GM18508 (cell line): Measurements from ENCODE around the gene MRGPRX2.

Experiments
- ATAC-seq: cut with Tn5 transposase; IDR thresholded peaks from one replicate; pipeline ENCODE4 v1.9.1; 2021; ENCODE audit warnings: moderate number of reproducible peaks; ENCODE audit not compliant: insufficient read depth, unreplicated experiment

MRGPRX2 gene

DNA sequence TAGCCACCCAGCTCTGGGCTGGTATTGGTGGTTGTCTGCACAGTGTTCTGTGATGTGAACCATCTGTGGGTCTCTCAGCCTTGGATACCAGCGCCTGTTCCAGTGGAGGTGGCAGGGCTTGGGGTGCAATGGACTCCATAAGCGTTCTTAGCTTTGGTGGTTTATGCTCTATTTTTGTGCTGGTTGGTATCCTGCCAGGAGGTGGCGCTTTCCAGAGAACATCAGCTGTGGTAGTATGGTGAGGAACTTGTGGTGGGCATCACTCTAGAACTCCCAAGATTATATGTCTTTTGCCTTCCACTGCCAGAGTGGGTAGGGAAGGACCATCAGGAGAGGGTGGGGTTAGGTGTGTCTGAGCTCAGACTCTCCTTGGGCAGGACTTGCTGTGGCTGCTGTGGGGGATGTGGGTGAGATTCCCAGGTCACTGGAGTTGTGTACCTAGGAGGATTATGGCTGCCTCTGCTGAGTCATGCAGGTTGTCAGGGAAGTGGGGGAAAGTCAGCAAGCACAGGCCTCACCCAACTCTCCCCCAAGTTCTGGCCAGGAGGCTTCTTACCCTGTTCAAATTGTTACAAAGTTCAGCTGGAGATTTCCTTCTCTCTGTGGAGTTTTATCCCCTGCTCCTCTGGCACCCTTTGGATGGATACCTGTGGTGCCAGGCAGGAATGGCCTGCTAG, 47.2 kb downstream of the MRGPRX2 start:
- ATAC-seq: no peak

DNA sequence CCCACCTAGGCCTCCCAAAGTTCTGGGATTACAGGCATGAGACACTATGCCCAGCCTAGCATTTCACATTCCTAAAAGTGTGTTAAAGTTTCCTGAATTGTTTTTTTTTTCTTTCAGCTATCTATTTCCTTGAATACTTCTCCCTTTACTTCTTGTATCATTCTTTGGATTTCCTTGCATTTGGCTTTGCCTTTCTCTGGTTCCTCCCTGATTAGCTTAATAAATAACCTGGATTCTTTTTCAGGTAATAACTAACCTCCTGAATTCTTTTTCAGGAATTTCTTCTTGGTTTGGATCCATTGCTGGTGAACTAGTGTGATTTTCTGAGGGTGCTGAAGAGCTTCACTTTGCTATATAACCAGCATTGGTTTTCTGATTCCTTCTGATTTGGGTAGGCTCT, 47.9 kb downstream of the MRGPRX2 start:
- no peak for ATAC-seq
